ENCODE measurements around the gene TFR2. TPM values are rescaled to one million over a fixed set of nuclear protein-coding genes. Genes with fewer than 3 reads are reported as not detected.

Gene TFR2
- total and polyA plus RNA-seq, 9 of the 15 experiments (the other 6 are each of a cell fraction or from before 2014, with no cell fraction given): 3.8 to 123 (median 51.1) TPM

DNA sequence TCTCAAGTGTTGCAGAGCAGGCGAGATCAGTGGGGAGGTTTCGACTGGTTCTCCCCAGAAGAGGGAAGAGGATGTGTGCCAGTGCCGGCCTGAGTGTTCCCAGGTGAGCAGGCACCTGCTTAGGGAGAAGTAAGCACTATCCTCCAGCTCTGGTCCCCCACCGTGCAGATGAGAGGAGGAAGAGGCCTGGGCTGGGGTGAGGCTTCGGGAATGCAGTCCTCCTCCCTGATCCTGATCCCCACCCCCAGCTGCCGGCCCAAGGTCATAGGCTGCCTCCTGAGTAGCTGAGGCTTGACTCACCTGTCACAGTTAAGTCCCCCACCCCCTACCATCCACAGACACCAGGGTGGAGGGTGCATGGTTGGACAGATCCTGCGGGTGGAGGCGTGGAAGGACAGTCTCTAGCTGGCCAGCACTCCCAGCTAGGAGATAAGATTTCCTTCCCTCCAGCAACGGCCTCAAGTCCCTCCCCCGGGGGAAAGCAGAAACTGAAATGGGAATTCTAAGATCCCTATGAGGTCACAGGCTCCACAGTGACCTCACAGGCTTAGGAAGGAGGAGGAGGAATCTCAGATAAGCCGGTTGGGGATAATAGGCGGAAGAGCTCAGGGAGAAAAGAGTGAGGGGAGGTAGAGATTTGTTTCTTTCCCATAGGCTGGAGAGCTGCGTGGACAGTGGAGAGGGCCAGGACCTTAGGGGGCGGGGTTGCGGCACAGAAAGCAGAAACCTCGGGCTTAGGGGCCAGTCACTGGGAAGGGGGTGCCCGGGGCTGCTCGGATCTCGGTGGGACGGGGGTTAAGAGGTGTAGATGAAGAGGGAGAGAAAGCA lies 56.5 kb downstream of the TFR2 start (continued):
- TF ChIP-seq HMGXB4 (CRISPR knock-in tag; IDR thresholded peaks at IDR 0.05) (no peak), HDAC2 (IDR thresholded peaks at IDR 0.05) (peak; percentile 67; the same call in 1 of the 2 replicates), TGIF2 (CRISPR knock-in tag; IDR thresholded peaks at IDR 0.05) (no peak), REST (IDR thresholded peaks at IDR 0.05; ENCODE audit: borderline replicate concordance) (peak; percentile 42; the same call in 1 of the 2 replicates), REST (CRISPR knock-in tag; IDR thresholded peaks at IDR 0.05; ENCODE audit: low read depth) (no peak), SNIP1 (IDR thresholded peaks at IDR 0.05; ENCODE audit: low read depth) (no peak), ARHGAP35 (IDR thresholded peaks at IDR 0.05; ENCODE audit: partially characterized antibody) (peak; percentile 31), ZC3H4 (CRISPR knock-in tag; IDR thresholded peaks at IDR 0.05; ENCODE audit: borderline replicate concordance) (peak; percentile 18; the same call in 1 of the 2 replicates)

All from K562 (cell line).